Stimulated activated CD8-positive, alpha-beta memory T cell treated with anti-CD3 and anti-CD28 coated beads, Interleukin-15, amount 100 ng/mL, for 48 hours (primary cell): ENCODE measurements around the gene VEPH1.
A peak's percentile ranks its signal among the peaks of the same experiment; 100 is the strongest.

Source experiments
- DNase-seq, 2 donors: peaks; one replicate each; pipeline ENCODE4 v3.0.0-alpha.2; 2020; ENCODE audit warnings: low read depth in 2 of 2

Gene VEPH1

GRCh38 chr3:157259825-157260224 lies 243.4 kb downstream of the VEPH1 start:
- no peak for DNase-seq

GRCh38 chr3:157257101-157257500 lies 246.1 kb downstream of the VEPH1 start:
- DNase-seq = no peak

GRCh38 chr3:157255797-157256196 lies 247.4 kb downstream of the VEPH1 start:
- DNase-seq = no peak

GRCh38 chr3:157251685-157252084 lies 251.5 kb downstream of the VEPH1 start:
- no peak for DNase-seq

- DNase-seq = no peak
These were observed 253.6 kb downstream of the VEPH1 start for GRCh38 chr3:157249606-157250005.

- DNase-seq = no peak
These were observed 254.4 kb downstream of the VEPH1 start for GRCh38 chr3:157248590-157249422.

- no peak for DNase-seq
These were observed 255.8 kb downstream of the VEPH1 start for GRCh38 chr3:157247391-157247790.

- no peak for DNase-seq
These were observed 260.4 kb downstream of the VEPH1 start for GRCh38 chr3:157242836-157243235.

GRCh38 chr3:157241599-157241998 lies 261.6 kb downstream of the VEPH1 start:
- no peak for DNase-seq

- no peak for DNase-seq
These were observed 262.8 kb downstream of the VEPH1 start for GRCh38 chr3:157240408-157240807.

- DNase-seq = peak; percentile 55 to 56
These were observed 264.0 kb downstream of the VEPH1 start for GRCh38 chr3:157239082-157239704.

- DNase-seq = no peak
These were observed 264.8 kb downstream of the VEPH1 start for GRCh38 chr3:157238457-157238856.

GRCh38 chr3:157237886-157238285 lies 265.3 kb downstream of the VEPH1 start:
- DNase-seq = no peak

- DNase-seq = no peak
These were observed 267.9 kb downstream of the VEPH1 start for GRCh38 chr3:157235291-157235690.

- no peak for DNase-seq
These were observed 269.3 kb downstream of the VEPH1 start for GRCh38 chr3:157233923-157234322.

- no peak for DNase-seq
These were observed 271.1 kb downstream of the VEPH1 start for GRCh38 chr3:157232141-157232540.

- no peak for DNase-seq
These were observed 272.1 kb downstream of the VEPH1 start for GRCh38 chr3:157231071-157231470.

GRCh38 chr3:157226173-157226847 lies 276.9 kb downstream of the VEPH1 start:
- no peak for DNase-seq

- no peak for DNase-seq
These were observed 278.2 kb downstream of the VEPH1 start for GRCh38 chr3:157225001-157225400.

- no peak for DNase-seq
These were observed 282.3 kb downstream of the VEPH1 start for GRCh38 chr3:157220883-157221282.

- no peak for DNase-seq
These were observed 283.0 kb downstream of the VEPH1 start for GRCh38 chr3:157220211-157220610.

- no peak for DNase-seq
These were observed 284.0 kb downstream of the VEPH1 start for GRCh38 chr3:157219215-157219614.
